ENCODE measurements around the gene CEP112.

- TF ChIP-seq, protein P1, sequence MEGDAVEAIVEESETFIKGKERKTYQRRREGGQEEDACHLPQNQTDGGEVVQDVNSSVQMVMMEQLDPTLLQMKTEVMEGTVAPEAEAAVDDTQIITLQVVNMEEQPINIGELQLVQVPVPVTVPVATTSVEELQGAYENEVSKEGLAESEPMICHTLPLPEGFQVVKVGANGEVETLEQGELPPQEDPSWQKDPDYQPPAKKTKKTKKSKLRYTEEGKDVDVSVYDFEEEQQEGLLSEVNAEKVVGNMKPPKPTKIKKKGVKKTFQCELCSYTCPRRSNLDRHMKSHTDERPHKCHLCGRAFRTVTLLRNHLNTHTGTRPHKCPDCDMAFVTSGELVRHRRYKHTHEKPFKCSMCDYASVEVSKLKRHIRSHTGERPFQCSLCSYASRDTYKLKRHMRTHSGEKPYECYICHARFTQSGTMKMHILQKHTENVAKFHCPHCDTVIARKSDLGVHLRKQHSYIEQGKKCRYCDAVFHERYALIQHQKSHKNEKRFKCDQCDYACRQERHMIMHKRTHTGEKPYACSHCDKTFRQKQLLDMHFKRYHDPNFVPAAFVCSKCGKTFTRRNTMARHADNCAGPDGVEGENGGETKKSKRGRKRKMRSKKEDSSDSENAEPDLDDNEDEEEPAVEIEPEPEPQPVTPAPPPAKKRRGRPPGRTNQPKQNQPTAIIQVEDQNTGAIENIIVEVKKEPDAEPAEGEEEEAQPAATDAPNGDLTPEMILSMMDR (IDR thresholded peaks at IDR 0.05; ENCODE audit: low read length): no peak
- no peak for TF ChIP-seq EZH2 (optimal IDR thresholded peaks at IDR 0.05; ENCODE audit: low read depth, low read length)
- TF ChIP-seq EZH2phosphoT487 (IDR thresholded peaks at IDR 0.05; ENCODE audit: low read length): no peak
Observed at GRCh38 chr17:66222798-66223350, 30.9 kb upstream of the CEP112 start.

Measured in MM.1S (cell line).